Measurements from ENCODE around the gene VDR. TPM values are rescaled to one million over a fixed set of nuclear protein-coding genes. Genes with fewer than 3 reads are reported as not detected.

Gene VDR
- total and polyA plus RNA-seq, 8 donors, result 1.2 to 5.5 (median 2.0) TPM

DNA sequence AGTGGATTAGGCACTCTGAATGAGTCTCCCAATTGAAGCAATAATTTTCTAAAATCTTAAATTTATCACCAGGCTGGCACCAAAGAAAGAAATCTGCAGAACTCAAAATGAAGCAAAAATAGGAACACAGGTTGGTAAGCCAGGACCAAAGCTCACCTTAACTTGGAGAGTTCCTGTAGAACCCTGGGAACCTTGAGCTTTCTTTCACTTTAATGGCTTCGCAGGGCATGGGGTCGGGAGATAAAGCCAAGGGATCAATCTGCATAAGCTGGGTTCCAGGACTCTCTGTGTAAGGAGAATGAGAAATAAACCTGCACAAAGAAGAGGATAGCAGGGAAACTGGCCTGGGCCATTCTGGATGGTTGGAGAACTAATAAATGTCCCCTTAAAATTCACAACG is 8.3 kb upstream of the VDR start:
- FAIRE-seq, result no peak
- WGBS, 2 donors, result 46 to 48% methylated on average over 3 of the region's 3 CpGs

DNA sequence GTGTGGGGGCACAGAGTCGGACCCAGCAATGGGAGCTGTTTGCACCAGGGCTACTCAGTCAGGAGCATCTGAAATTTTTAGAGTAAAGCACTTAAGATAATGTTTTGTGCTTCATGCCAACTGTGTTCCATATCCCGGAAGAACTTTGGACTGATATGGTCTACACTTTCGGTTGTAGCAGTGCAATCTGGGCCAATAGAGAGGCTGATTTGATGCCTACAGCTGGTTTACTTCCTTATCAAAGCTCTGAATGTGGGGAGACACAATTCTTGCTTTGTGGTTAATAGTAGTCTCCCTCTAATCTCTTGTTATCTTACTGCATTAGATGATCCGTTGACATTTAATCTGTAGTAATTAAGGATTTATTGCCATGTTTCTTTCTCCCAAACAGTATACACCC is 7.8 kb upstream of the VDR start:
- Histone ChIP-seq H3K4me3 (no peak overlapping the region), H3K4me1 (no peaks in the 10 kb centered on the region), H3K27me3 (no peaks in the 10 kb centered on the region), H3K27ac (no peak overlapping the region), H3K9me3 (no peaks in the 10 kb centered on the region), H3K36me3 (no peaks in the 10 kb centered on the region)
- ATAC-seq, result no peak
- intact Hi-C loops (cut with DNase I), result no loop called here
- FAIRE-seq, result no peak
- TF ChIP-seq, protein P1, sequence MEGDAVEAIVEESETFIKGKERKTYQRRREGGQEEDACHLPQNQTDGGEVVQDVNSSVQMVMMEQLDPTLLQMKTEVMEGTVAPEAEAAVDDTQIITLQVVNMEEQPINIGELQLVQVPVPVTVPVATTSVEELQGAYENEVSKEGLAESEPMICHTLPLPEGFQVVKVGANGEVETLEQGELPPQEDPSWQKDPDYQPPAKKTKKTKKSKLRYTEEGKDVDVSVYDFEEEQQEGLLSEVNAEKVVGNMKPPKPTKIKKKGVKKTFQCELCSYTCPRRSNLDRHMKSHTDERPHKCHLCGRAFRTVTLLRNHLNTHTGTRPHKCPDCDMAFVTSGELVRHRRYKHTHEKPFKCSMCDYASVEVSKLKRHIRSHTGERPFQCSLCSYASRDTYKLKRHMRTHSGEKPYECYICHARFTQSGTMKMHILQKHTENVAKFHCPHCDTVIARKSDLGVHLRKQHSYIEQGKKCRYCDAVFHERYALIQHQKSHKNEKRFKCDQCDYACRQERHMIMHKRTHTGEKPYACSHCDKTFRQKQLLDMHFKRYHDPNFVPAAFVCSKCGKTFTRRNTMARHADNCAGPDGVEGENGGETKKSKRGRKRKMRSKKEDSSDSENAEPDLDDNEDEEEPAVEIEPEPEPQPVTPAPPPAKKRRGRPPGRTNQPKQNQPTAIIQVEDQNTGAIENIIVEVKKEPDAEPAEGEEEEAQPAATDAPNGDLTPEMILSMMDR (IDR thresholded peaks at IDR 0.05), result no peak
- WGBS, 2 donors, result 36 to 37% methylated on average over 4 of the region's 4 CpGs
- no peak for DNase-seq

More for the DNA sequence above, 8.3 kb upstream of the VDR start:
- H3K4me3 ChIP-seq, result no peak overlapping the region
- intact Hi-C loops (cut with DNase I), result no loop called here
- DNase-seq (no peak), ATAC-seq (no peak)
- no peaks in the 10 kb centered on the region for H3K4me1 ChIP-seq
- H3K27me3 ChIP-seq, result no peaks in the 10 kb centered on the region
- H3K27ac ChIP-seq, result no peak overlapping the region
- no peaks in the 10 kb centered on the region for H3K36me3 ChIP-seq
- H3K9me3 ChIP-seq, result no peaks in the 10 kb centered on the region
- TF ChIP-seq, protein P1 (IDR thresholded peaks at IDR 0.05), result no peak

GRCh38 chr12:47910981-47911380 is 6.2 kb upstream of the VDR start:
- TF ChIP-seq, protein P1 (IDR thresholded peaks at IDR 0.05), result no peak
- H3K9me3 ChIP-seq, result no peaks in the 10 kb centered on the region
- ATAC-seq (no peak), DNase-seq (no peak), FAIRE-seq (no peak)
- no peak overlapping the region for H3K4me3 ChIP-seq
- no peaks in the 10 kb centered on the region for H3K4me1 ChIP-seq
- intact Hi-C loops (cut with DNase I), result no loop called here
- H3K27me3 ChIP-seq, result no peaks in the 10 kb centered on the region
- H3K27ac ChIP-seq, result no peak overlapping the region
- no peaks in the 10 kb centered on the region for H3K36me3 ChIP-seq

- Histone ChIP-seq H3K36me3 (no peaks in the 10 kb centered on the region), H3K4me3 (no peak overlapping the region), H3K9me3 (no peaks in the 10 kb centered on the region), H3K27me3 (no peaks in the 10 kb centered on the region), H3K27ac (no peak overlapping the region), H3K4me1 (no peaks in the 10 kb centered on the region)
- TF ChIP-seq, protein P1 (IDR thresholded peaks at IDR 0.05), result no peak
- intact Hi-C loops (cut with DNase I), result no loop called here
- FAIRE-seq, result no peak
- ATAC-seq, result no peak
- DNase-seq, result no peak
- WGBS, 2 donors, result 68 to 90% methylated on average over 3 of the region's 3 CpGs
Observed at GRCh38 chr12:47910486-47910885, 5.7 kb upstream of the VDR start.

DNA sequence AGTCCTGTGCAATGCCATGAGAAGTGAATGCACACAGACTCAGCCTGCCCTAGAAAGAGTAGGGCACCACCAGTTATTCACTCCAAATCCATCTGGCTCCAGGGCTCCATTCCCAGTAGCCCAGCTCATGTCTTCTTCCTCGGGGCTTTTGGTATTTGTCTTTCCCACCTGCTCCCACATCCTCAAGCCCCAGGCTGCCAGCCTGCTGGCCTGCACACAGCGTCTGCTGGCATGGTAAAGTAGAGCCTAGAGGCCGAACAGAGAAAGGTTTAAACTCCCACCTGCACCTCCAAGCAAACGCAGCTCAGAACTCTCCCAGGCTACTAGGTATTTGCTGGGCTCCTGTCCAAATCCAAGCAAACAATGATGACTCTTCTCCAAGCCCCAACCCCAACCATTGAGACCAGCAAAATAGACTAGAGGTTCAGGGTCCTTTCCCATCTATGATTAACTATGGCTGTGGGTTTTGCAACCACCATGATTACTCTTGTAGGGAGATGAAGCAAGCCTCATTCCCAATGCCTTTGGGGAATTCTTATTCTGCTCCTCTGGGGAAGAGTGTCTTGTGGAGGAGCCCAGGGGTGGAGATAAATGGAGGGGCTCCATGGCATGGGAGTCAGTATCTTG is 5.2 kb upstream of the VDR start:
- intact Hi-C loops (cut with DNase I), result no loop called here
- ATAC-seq, result no peak
- Histone ChIP-seq H3K4me1 (no peaks in the 10 kb centered on the region), H3K27me3 (no peaks in the 10 kb centered on the region), H3K27ac (no peak overlapping the region), H3K9me3 (no peaks in the 10 kb centered on the region), H3K4me3 (no peak overlapping the region), H3K36me3 (no peaks in the 10 kb centered on the region)
- DNase-seq, result no peak
- no peak for FAIRE-seq
- 75 to 81% methylated on average over 4 of the region's 4 CpGs for WGBS, 2 donors
- TF ChIP-seq, protein P1 (IDR thresholded peaks at IDR 0.05), result no peak

Data from pancreas (tissue), 10 donors.